22Rv1 (cell line): Measurements from ENCODE around the gene HMOX1.

Source experiments
- CTCF ChIP-seq: fragments of 450-650 bp; IDR thresholded peaks from 2 replicates; pipeline ENCODE4 v1.5.1; 2017; ENCODE audit warnings: mild to moderate bottlenecking
- ZFX ChIP-seq: fragments of 450-650 bp; IDR thresholded peaks from 2 replicates; pipeline ENCODE4 v1.6.1; 2017; ENCODE audit warnings: antibody characterized with exemption, borderline replicate concordance

- TF ChIP-seq CTCF (no peak), ZFX (no peak)
Observed at GRCh38 chr22:35407362-35407761, 26.5 kb downstream of the HMOX1 start.
